GM23248 (cell line): Measurements from ENCODE around the gene PARD3B. TPM values are rescaled to one million over a fixed set of nuclear protein-coding genes. Genes with fewer than 3 reads are reported as not detected.

Experiments
- DNase-seq: peaks from one replicate; pipeline ENCODE4 v3.0.0-alpha.2; 2015
- H2AFZ ChIP-seq: fragments of 200-600 bp; sonication (generic); 2 replicates; pipeline ENCODE4 v1.6.1; 2016; ENCODE audit warnings: antibody characterized with exemption
- H3F3A ChIP-seq: fragments of 200-600 bp; sonication (generic); 2 replicates; pipeline ENCODE4 v1.6.1; 2016; ENCODE audit warnings: mild to moderate bottlenecking, antibody characterized with exemption, mixed run types; ENCODE audit not compliant: insufficient read depth
- H3K27ac ChIP-seq: fragments of 200-600 bp; sonication (generic); 2 replicates; pipeline ENCODE4 v1.5.1; 2016; ENCODE audit warnings: mild to moderate bottlenecking
- H3K27me3 ChIP-seq: fragments of 200-600 bp; sonication (generic); replicated peaks from 2 replicates; pipeline ENCODE4 v1.6.1; 2016; ENCODE audit warnings: mild to moderate bottlenecking; ENCODE audit not compliant: insufficient read depth
- H3K36me3 ChIP-seq: fragments of 200-600 bp; sonication (generic); 2 replicates; pipeline ENCODE4 v1.6.1; 2016; ENCODE audit warnings: low read depth, mild to moderate bottlenecking
- H3K4me1 ChIP-seq: fragments of 200-600 bp; sonication (generic); 2 replicates; pipeline ENCODE4 v1.6.1; 2016; ENCODE audit warnings: mild to moderate bottlenecking; ENCODE audit not compliant: insufficient read depth
- H3K4me2 ChIP-seq: fragments of 200-600 bp; sonication (generic); one replicate; pipeline ENCODE4 v1.6.1; 2016; ENCODE audit warnings: mild to moderate bottlenecking; ENCODE audit not compliant: unreplicated experiment
- H3K4me3 ChIP-seq: fragments of 200-600 bp; sonication (generic); 2 replicates; pipeline ENCODE4 v1.5.1; 2016; ENCODE audit warnings: mild to moderate bottlenecking
- H3K79me2 ChIP-seq: fragments of 200-600 bp; sonication (generic); 2 replicates; pipeline ENCODE4 v1.6.1; 2016; ENCODE audit warnings: mild to moderate bottlenecking; ENCODE audit not compliant: insufficient read depth
- H3K9ac ChIP-seq: fragments of 200-600 bp; sonication (generic); 2 replicates; pipeline ENCODE4 v1.6.1; 2016; ENCODE audit warnings: mild to moderate bottlenecking
- H3K9me2 ChIP-seq: fragments of 200-600 bp; sonication (generic); 2 replicates; pipeline ENCODE4 v1.6.1; 2016; ENCODE audit warnings: mixed run types, mild to moderate bottlenecking, moderate library complexity; ENCODE audit not compliant: insufficient read depth
- H3K9me3 ChIP-seq: fragments of 200-600 bp; sonication (generic); one replicate; pipeline ENCODE4 v1.6.1; 2017; ENCODE audit warnings: low read depth
- H4K20me1 ChIP-seq: fragments of 200-600 bp; sonication (generic); 2 replicates; pipeline ENCODE4 v1.6.0; 2016; ENCODE audit not compliant: insufficient read depth
- EZH2 ChIP-seq: fragments of 200-600 bp; sonication (generic); IDR thresholded peaks from 2 replicates; pipeline ENCODE4 v1.6.1; 2018; ENCODE audit warnings: antibody characterized with exemption, mild to moderate bottlenecking; ENCODE audit not compliant: insufficient read depth, poor library complexity, severe bottlenecking
- EZH2phosphoT487 ChIP-seq: fragments of 200-600 bp; sonication (generic); IDR thresholded peaks from 2 replicates; pipeline ENCODE4 v1.6.1; 2018; ENCODE audit warnings: antibody characterized with exemption, moderate library complexity, mild to moderate bottlenecking, low read depth; ENCODE audit not compliant: insufficient read depth
- WGBS, 2 experiments: methylation state at CpG; one replicate each; pipeline ENCODE4 v1.1.6; 2015 to 2017; ENCODE audit warnings: low lambda C conversion rate in 2 of 2, low coverage in 1 of 2; ENCODE audit errors: missing lambda C conversion rate in 2 of 2; 5-methylcytosine and 5-hydroxymethylcytosine counted together
- in situ Hi-C: fragments of 300-500 bp; cut with MboI; formaldehyde crosslinking; loops from 2 replicates; pipeline ENCODE4 v1.15.0; 2020
- polyA plus RNA-seq: library from polyadenylated mRNA; unstranded; fragments of >200 nt; fragmentation: Nextera tagmentation; extraction: Ambion mirVana; gene quantifications from 2 replicates; pipeline ENCODE4 v1.2.1, GENCODE V29; 2016
- total RNA-seq: library from RNA; depleted of rRNA; stranded (reverse); fragments of >200 nt; shearing (Covaris generic); gene quantifications from 2 replicates; pipeline ENCODE4 v1.2.3, GENCODE V29; 2014

Gene PARD3B
- total and polyA plus RNA-seq, 2 experiments from 2014 or later, result 2.5 to 6.9 TPM

DNA sequence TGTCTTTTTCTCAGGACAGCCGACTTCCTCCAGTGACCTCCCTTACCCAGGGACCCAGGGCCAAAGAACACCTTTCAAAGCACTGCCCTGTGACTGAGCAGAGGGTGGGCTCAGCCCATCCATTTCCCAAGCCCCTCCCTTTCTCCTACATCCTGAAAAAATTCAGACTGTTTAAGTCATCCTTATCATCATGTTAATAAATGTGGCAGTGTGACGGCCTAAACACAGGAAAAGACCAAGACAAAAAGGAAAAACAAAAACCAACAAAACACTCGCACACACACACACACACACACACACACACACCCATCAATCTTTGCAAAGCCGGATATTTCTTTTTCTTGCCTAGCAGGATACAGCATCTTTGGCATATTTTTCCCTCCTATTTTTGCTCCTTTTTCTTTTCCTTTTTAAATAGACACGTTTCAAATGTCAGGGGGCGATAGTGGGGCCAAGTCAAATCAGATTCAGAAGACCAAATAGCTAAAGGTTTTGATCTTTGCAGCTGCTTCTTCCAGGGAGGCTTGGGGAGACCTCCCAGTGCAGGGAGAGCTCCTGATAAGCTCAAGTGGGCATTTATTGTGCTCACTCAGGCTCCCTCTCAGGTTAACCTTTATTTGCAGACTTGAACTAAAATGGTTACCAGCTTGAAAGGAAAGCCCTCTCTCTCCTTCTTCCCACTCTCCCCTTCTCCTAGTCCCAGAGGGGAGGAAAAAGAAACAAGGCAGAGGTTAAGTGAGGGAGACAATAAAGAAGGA, 1097.5 kb downstream of the PARD3B start:
- in situ Hi-C loops, result no loop called here
- H3K4me1 ChIP-seq, result 0 out of 2 replicates have a peak, but pooled peaks cover 9% of the 10 kb centered on the region
- no peak overlapping the region for H3K9ac ChIP-seq
- DNase-seq, result no peak
- no peaks in the 10 kb centered on the region for H3K36me3 ChIP-seq
- H3K9me2 ChIP-seq, result no peaks in the 10 kb centered on the region
- WGBS, 2 experiments, result 73 to 76% methylated on average over 6 of the region's 6 CpGs
- H2AFZ ChIP-seq, result no peak overlapping the region
- no peaks in the 10 kb centered on the region for H3K79me2 ChIP-seq
- H3K27ac ChIP-seq, result no peak overlapping the region
- no peaks in the 10 kb centered on the region for H3K9me3 ChIP-seq
- H3F3A ChIP-seq, result no peaks in the 10 kb centered on the region
- H3K27me3 ChIP-seq, result no peaks in the 10 kb centered on the region
- H3K4me2 ChIP-seq, result no peak overlapping the region
- TF ChIP-seq EZH2 (no peak), EZH2phosphoT487 (no peak)
- H4K20me1 ChIP-seq, result no peaks in the 10 kb centered on the region
- H3K4me3 ChIP-seq, result no peak overlapping the region

DNA sequence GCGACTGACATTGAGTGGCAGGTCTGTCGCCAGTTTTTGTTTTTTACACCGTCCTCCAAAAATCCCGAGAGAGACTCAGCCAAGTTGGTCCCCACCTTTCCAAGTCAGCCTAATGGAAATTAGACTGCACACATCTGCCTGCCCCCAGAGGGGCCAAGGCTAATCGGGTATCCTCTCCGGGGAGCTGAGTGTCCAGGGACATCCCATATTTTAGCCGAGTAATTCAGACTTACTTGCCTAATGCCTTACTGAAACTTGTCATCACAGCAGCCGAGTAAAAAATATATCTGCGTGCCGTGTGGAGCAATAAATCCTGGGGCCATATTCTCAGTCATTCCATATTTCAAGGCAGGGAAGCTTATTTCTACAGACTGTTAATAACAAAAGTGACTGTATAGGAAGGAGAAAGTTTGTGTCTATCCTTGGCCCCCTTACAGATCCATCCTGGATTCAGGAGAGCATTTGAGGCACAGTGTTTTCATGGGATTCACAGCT, 1098.2 kb downstream of the PARD3B start:
- 0 out of 2 replicates have a peak, but pooled peaks cover 9% of the 10 kb centered on the region for H3K4me1 ChIP-seq

DNA sequence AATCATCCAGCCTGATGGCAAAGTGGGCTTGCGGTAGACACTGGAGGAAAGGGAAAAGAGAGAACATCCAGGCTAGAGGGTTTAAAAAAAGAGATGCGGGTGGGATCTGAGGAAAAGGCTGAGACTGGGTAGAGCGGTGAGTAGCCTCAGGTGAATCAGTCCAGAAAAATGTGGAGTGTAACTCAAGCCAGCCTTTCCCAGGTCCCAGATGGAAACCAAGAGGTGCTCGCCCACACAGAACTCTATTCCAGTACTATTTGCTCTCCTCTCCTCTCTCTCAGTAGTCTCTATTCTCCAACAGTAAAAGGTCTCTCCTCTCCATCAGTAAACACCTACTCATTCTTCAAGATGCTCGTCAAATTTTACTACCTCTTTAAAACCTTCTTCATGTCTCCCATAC, 1098.7 kb downstream of the PARD3B start:
- 82 to 87% methylated on average over 5 of the region's 5 CpGs for WGBS, 2 experiments
- DNase-seq, result peak; percentile 45
- no peak overlapping the region for H3K4me3 ChIP-seq
- H3K79me2 ChIP-seq, result no peaks in the 10 kb centered on the region
- TF ChIP-seq EZH2phosphoT487, result no peak
- no peak for TF ChIP-seq EZH2
- no peaks in the 10 kb centered on the region for H4K20me1 ChIP-seq
- H3K4me1 ChIP-seq, result 0 out of 2 replicates have a peak, but pooled peaks cover 9% of the 10 kb centered on the region
- H3K9me3 ChIP-seq, result no peaks in the 10 kb centered on the region
- no peak overlapping the region for H3K4me2 ChIP-seq
- H3K9ac ChIP-seq, result no peak overlapping the region
- H3K9me2 ChIP-seq, result no peaks in the 10 kb centered on the region
- in situ Hi-C loops, result no loop called here
- no peak overlapping the region for H2AFZ ChIP-seq
- H3K27me3 ChIP-seq, result no peaks in the 10 kb centered on the region
- no peaks in the 10 kb centered on the region for H3K36me3 ChIP-seq
- H3K27ac ChIP-seq, result no peak overlapping the region
- H3F3A ChIP-seq, result no peaks in the 10 kb centered on the region

More for the DNA sequence above, 1098.2 kb downstream of the PARD3B start:
- H3K79me2 ChIP-seq, result no peaks in the 10 kb centered on the region
- TF ChIP-seq EZH2phosphoT487 (no peak), EZH2 (no peak)
- H3K27ac ChIP-seq, result no peak overlapping the region
- DNase-seq, result no peak
- no peaks in the 10 kb centered on the region for H3F3A ChIP-seq
- no peak overlapping the region for H3K4me2 ChIP-seq
- H3K27me3 ChIP-seq, result no peaks in the 10 kb centered on the region
- H3K9ac ChIP-seq, result no peak overlapping the region
- WGBS, 2 experiments, result 97 to 98% methylated on average over 10 of the region's 10 CpGs
- no peaks in the 10 kb centered on the region for H3K36me3 ChIP-seq
- H3K9me3 ChIP-seq, result no peaks in the 10 kb centered on the region
- in situ Hi-C loops, result no loop called here
- no peaks in the 10 kb centered on the region for H3K9me2 ChIP-seq
- no peak overlapping the region for H2AFZ ChIP-seq
- no peak overlapping the region for H3K4me3 ChIP-seq
- H4K20me1 ChIP-seq, result no peaks in the 10 kb centered on the region

DNA sequence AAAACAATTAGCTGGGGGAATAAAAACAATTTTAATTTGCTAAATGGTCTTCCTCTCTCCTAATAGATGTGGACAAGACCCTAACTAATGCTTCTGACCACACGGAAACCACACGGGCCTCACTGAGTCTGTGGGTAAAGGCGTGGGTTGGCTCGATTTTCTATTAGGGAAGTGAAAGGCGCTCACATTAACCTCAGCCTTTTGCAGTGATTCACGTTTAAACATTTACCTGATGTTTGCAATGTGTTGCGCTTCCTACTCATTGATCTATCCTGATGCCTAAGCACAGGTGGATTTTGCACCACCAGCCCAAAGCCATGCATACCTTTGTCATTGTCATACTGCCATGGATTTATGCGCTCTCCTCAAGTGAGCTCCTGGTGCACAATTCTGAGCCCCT, 1101.4 kb downstream of the PARD3B start:
- DNase-seq, result no peak
- Histone ChIP-seq H3K36me3 (no peaks in the 10 kb centered on the region), H3K9ac (no peak overlapping the region), H3K27me3 (no peaks in the 10 kb centered on the region), H3K79me2 (no peaks in the 10 kb centered on the region), H2AFZ (no peak overlapping the region), H3K4me1 (peaks cover 21% of the 10 kb centered on the region), H3K4me3 (no peak overlapping the region), H3K9me2 (no peaks in the 10 kb centered on the region), H3K27ac (no peak overlapping the region), H3F3A (no peaks in the 10 kb centered on the region), H3K9me3 (no peaks in the 10 kb centered on the region), H3K4me2 (no peak overlapping the region), H4K20me1 (no peaks in the 10 kb centered on the region)
- 84 to 86% methylated on average over 8 of the region's 8 CpGs for WGBS, 2 experiments
- TF ChIP-seq EZH2phosphoT487 (no peak), EZH2 (no peak)
- in situ Hi-C loops, result no loop called here

DNA sequence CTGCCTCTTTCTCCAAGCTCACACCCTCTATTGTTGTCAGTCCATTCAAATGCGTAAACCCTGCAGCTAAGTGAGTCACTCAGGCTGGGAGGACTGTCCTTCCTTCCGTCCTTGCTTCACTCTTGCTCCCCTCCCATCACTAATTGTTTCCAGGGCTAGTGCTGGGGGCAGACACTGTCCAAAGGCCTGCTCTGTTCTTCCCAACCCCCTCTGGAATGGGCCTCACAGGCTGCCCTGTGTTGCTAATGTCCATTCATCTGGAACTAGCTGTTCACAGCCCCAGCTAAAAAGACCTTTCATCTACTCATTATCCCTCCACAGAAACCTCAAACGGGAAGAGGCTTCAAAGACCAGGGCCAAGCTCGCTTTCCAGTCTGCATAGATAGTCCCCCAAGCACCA, 1105.2 kb downstream of the PARD3B start:
- Histone ChIP-seq H3K4me2 (peak overlapping the region; percentile 44), H4K20me1 (no peaks in the 10 kb centered on the region), H3K27ac (peak overlapping the region; percentile 72), H3K4me1 (peaks cover 23% of the 10 kb centered on the region), H3K4me3 (no peak overlapping the region), H3K9ac (no peak overlapping the region), H3K27me3 (no peaks in the 10 kb centered on the region), H3K36me3 (no peaks in the 10 kb centered on the region), H3K9me2 (no peaks in the 10 kb centered on the region), H3K9me3 (no peaks in the 10 kb centered on the region), H3K79me2 (no peaks in the 10 kb centered on the region), H2AFZ (peak overlapping the region; percentile 64; the same call in 1 of the 2 replicates), H3F3A (peaks cover 9% of the 10 kb centered on the region; the same call in 1 of the 2 replicates)
- no peak for TF ChIP-seq EZH2phosphoT487
- WGBS, 2 experiments, result 24 to 27% methylated on average over 4 of the region's 4 CpGs
- peak; percentile 94 for DNase-seq
- in situ Hi-C loops, result no loop called here
